Measurements from ENCODE around the gene SUSD5. TPM values are rescaled to one million over a fixed set of nuclear protein-coding genes. Genes with fewer than 3 reads are reported as not detected.
"Not testable (repeated sequence)": the region's sequence is repeated elsewhere in the genome, so short reads cannot be mapped to it uniquely, and the experiment has no call there.

The SUSD5 gene
- total RNA-seq, 1 donor from 2014 or later: 2.0 TPM

DNA sequence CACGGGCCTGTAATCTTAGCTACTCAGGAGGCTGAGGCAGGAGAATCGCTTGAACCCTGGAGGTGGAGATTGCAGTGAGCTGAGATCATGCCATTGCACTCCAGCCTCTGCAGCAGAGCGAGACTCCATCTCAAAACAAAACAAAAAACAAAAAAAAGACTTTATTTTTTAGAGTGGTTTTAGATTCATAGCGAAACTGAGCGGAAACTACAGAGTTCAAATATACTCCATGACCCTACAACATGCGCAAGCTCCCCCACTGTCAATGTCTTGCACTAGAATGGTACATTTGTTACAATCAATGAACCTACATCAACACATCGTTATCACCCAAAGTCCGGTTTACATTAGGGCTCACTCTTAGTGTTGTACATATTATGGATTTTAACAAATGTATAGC, 107.0 kb downstream of the SUSD5 start:
- DNase-seq: no peak
- no peak for TF ChIP-seq CTCF (IDR thresholded peaks at IDR 0.05; ENCODE audit: partially characterized antibody, unreplicated experiment)
- Mint-ChIP-seq H3K36me3 (ENCODE audit: unreplicated experiment) (no peaks in the 10 kb centered on the region), H3K9me3 (ENCODE audit: unreplicated experiment) (no peaks in the 10 kb centered on the region), H3K4me1 (ENCODE audit: low read depth, unreplicated experiment) (no peaks in the 10 kb centered on the region), H3K27me3 (ENCODE audit: unreplicated experiment) (peaks cover 3% of the 10 kb centered on the region), H3K27ac (ENCODE audit: unreplicated experiment) (no peak overlapping the region), H3K4me3 (ENCODE audit: unreplicated experiment) (no peak overlapping the region)

GRCh38 chr3:33106854-33107253, 111.8 kb downstream of the SUSD5 start:
- H3K4me3 Mint-ChIP-seq (ENCODE audit: unreplicated experiment); H3K9me3 Mint-ChIP-seq (ENCODE audit: unreplicated experiment); H3K27me3 Mint-ChIP-seq (ENCODE audit: unreplicated experiment); DNase-seq; H3K36me3 Mint-ChIP-seq (ENCODE audit: unreplicated experiment); H3K27ac Mint-ChIP-seq (ENCODE audit: unreplicated experiment); H3K4me1 Mint-ChIP-seq (ENCODE audit: low read depth, unreplicated experiment): not testable (repeated sequence)

- no peaks in the 10 kb centered on the region for H3K4me1 Mint-ChIP-seq (ENCODE audit: low read depth, unreplicated experiment)
- H3K27ac Mint-ChIP-seq (ENCODE audit: unreplicated experiment): no peak overlapping the region
- peaks cover 1% of the 10 kb centered on the region for H3K27me3 Mint-ChIP-seq (ENCODE audit: unreplicated experiment)
- TF ChIP-seq CTCF (IDR thresholded peaks at IDR 0.05; ENCODE audit: partially characterized antibody, unreplicated experiment): no peak
- H3K4me3 Mint-ChIP-seq (ENCODE audit: unreplicated experiment): no peak overlapping the region
- DNase-seq: no peak
- H3K9me3 Mint-ChIP-seq (ENCODE audit: unreplicated experiment): peaks cover 2% of the 10 kb centered on the region
- H3K36me3 Mint-ChIP-seq (ENCODE audit: unreplicated experiment): no peaks in the 10 kb centered on the region
Observed at GRCh38 chr3:33105341-33105948, 113.2 kb downstream of the SUSD5 start.

GRCh38 chr3:33104803-33105202, 113.8 kb downstream of the SUSD5 start:
- Mint-ChIP-seq H3K9me3 (ENCODE audit: unreplicated experiment) (peaks cover 2% of the 10 kb centered on the region), H3K27me3 (ENCODE audit: unreplicated experiment) (peaks cover 1% of the 10 kb centered on the region), H3K27ac (ENCODE audit: unreplicated experiment) (no peak overlapping the region), H3K4me3 (ENCODE audit: unreplicated experiment) (no peak overlapping the region), H3K4me1 (ENCODE audit: low read depth, unreplicated experiment) (no peaks in the 10 kb centered on the region), H3K36me3 (ENCODE audit: unreplicated experiment) (no peaks in the 10 kb centered on the region)
- no peak for TF ChIP-seq CTCF (IDR thresholded peaks at IDR 0.05; ENCODE audit: partially characterized antibody, unreplicated experiment)
- no peak for DNase-seq

DNA sequence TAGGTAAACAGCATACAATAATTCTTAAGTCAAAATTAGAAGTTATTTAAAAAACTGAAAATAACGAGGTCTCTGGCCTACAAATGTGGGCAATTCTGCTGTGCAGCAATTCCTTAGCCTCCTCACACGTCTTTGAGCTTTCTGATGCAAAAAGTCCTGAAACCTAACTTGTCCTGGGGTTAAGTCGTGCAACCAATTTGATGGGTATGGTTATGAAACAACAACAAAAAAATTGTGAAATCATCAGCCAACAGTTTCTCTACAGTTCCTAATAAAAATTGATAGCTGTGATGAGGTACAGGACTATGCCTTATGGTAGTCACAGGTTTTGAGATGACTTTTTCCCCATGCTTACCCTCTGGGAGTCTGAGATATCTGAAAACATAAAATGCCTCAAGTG, 115.1 kb downstream of the SUSD5 start:
- H3K4me3 Mint-ChIP-seq (ENCODE audit: unreplicated experiment): no peak overlapping the region
- H3K36me3 Mint-ChIP-seq (ENCODE audit: unreplicated experiment): no peaks in the 10 kb centered on the region
- no peak overlapping the region for H3K27ac Mint-ChIP-seq (ENCODE audit: unreplicated experiment)
- no peak for DNase-seq
- H3K27me3 Mint-ChIP-seq (ENCODE audit: unreplicated experiment): peaks cover 1% of the 10 kb centered on the region
- peaks cover 2% of the 10 kb centered on the region for H3K9me3 Mint-ChIP-seq (ENCODE audit: unreplicated experiment)
- no peak for TF ChIP-seq CTCF (IDR thresholded peaks at IDR 0.05; ENCODE audit: partially characterized antibody, unreplicated experiment)
- H3K4me1 Mint-ChIP-seq (ENCODE audit: low read depth, unreplicated experiment): no peaks in the 10 kb centered on the region

Data from glutamatergic neuron (in vitro differentiated cells).